HCT116 (cell line): Measurements from ENCODE around the gene CLCN4. TPM values are rescaled to one million over a fixed set of nuclear protein-coding genes. Genes with fewer than 3 reads are reported as not detected.

Source experiments
- ATAC-seq: fragments of 200-7000 bp; cut with Tn5 transposase; 2 replicates; pipeline ENCODE4 v1.9.1; 2020; ENCODE audit warnings: mild to moderate bottlenecking, moderate library complexity
- BruUV-seq: library from RNA; stranded (reverse); fragments of 400-500 nt; replicated peaks from 2 replicates; lab custom pipeline; 2021; lab: Mats Ljungman, UMichigan
- CTCF ChIA-PET: fragments of 300-600 bp; sonication (Branson Sonifier 250); formaldehyde crosslinking; loops from one replicate; lab custom pipeline; 2021; ENCODE audit warnings: antibody characterized with exemption; lab: Charles Lee
- POLR2A ChIA-PET: fragments of 300-600, 350-600 bp; sonication (Branson Sonifier 250); formaldehyde crosslinking; loops from one replicate; lab custom pipeline; 2021; ENCODE audit warnings: antibody characterized with exemption; lab: Charles Lee
- RAD21 ChIA-PET, 2 experiments: fragments of 300-600 bp; sonication (Branson Sonifier 250); formaldehyde crosslinking; loops; one replicate each; lab custom pipeline; 2023; ENCODE audit warnings: low total read pairs in 2 of 2; ENCODE audit not compliant: uncharacterized antibody in 2 of 2, unreplicated experiment in 2 of 2, low non-redundant PET in 1 of 2; lab: Charles Lee
- DNase-seq: peaks from one replicate; pipeline ENCODE4 v3.0.0-alpha.2; 2010; ENCODE audit warnings: low read depth, low spot score
- H2AFZ ChIP-seq: fragments of 200-600 bp; shearing (Covaris generic), sonication (generic); 2 replicates; pipeline ENCODE4 v1.6.1; 2017; ENCODE audit warnings: low read depth, mixed run types, mixed read lengths, antibody characterized with exemption, low read length; ENCODE audit not compliant: poor library complexity, severe bottlenecking
- H3K27ac ChIP-seq: 2 replicates; pipeline ENCODE4 v1.5.1; 2012; ENCODE audit warnings: low read depth, low read length
- H3K27me3 ChIP-seq: fragments of 200-600 bp; sonication (generic); 2 replicates; pipeline ENCODE4 v1.6.1; 2016; ENCODE audit warnings: mixed run types, low read length, mixed read lengths; ENCODE audit not compliant: insufficient read depth
- H3K36me3 ChIP-seq, 2 experiments: fragments of 200-500 bp in 1 of 2; fragments of 200-600 bp in 1 of 2; sonication (Bioruptor generic) in 1 of 2; sonication (generic) in 1 of 2; 2 replicates each; pipeline versions ENCODE4 v1.5.1 to v1.6.1; 2014 to 2016; ENCODE audit warnings: low read length in 2 of 2, inconsistent platforms in 1 of 2, mixed read lengths in 1 of 2, mixed run types in 1 of 2; ENCODE audit not compliant: insufficient read depth in 2 of 2, control insufficient read depth in 1 of 2
- H3K4me1 ChIP-seq, 2 experiments: fragments of 200-600 bp in 1 of 2; sonication (generic) in 1 of 2; 2 replicates each; pipeline versions ENCODE4 v1.5.1 to v1.6.1; 2012 to 2017; ENCODE audit warnings: low read length in 2 of 2, inconsistent platforms in 1 of 2, mild to moderate bottlenecking in 1 of 2, mixed read lengths in 1 of 2, mixed run types in 1 of 2, moderate library complexity in 1 of 2; ENCODE audit not compliant: insufficient read depth in 2 of 2, control insufficient read depth in 1 of 2
- H3K4me2 ChIP-seq: fragments of 200-600 bp; sonication (generic); 2 replicates; pipeline ENCODE4 v1.6.1; 2017; ENCODE audit warnings: mixed run types, low read length, mixed read lengths
- H3K4me3 ChIP-seq, 2 experiments: fragments of 200-600 bp in 1 of 2; sonication (generic) in 1 of 2; replicated peaks in 1 of 2; 2 replicates each; pipeline ENCODE4 v1.5.1; 2011 to 2016; ENCODE audit warnings: low read length in 2 of 2, control low read depth in 1 of 2, low read depth in 1 of 2, mild to moderate bottlenecking in 1 of 2, mixed read lengths in 1 of 2, mixed run types in 1 of 2
- H3K79me2 ChIP-seq: fragments of 200-600 bp; sonication (generic); 2 replicates; pipeline ENCODE4 v1.6.1; 2017; ENCODE audit warnings: mild to moderate bottlenecking, mixed run types, low read length, moderate library complexity, mixed read lengths; ENCODE audit not compliant: insufficient read depth
- H3K9ac ChIP-seq: fragments of 200-600 bp; sonication (generic); 2 replicates; pipeline ENCODE4 v1.6.1; 2016; ENCODE audit warnings: low read length, mixed read lengths
- H3K9me2 ChIP-seq: fragments of 200-600 bp; sonication (generic), shearing (Covaris generic); 2 replicates; pipeline ENCODE4 v1.6.1; 2017; ENCODE audit warnings: mixed run types, mild to moderate bottlenecking, moderate library complexity; ENCODE audit not compliant: insufficient read depth
- H3K9me3 ChIP-seq, 2 experiments: fragments of 200-500 bp in 1 of 2; fragments of 200-600 bp in 1 of 2; sonication (Bioruptor generic) in 1 of 2; sonication (generic) in 1 of 2; 2 replicates each; pipeline ENCODE4 v1.6.1; 2014 to 2017; ENCODE audit warnings: low read length in 2 of 2, mixed read lengths in 2 of 2, inconsistent platforms in 1 of 2, low read depth in 1 of 2, mild to moderate bottlenecking in 1 of 2, mixed run types in 1 of 2, moderate library complexity in 1 of 2; ENCODE audit not compliant: control insufficient read depth in 1 of 2, insufficient read depth in 1 of 2
- H4K20me1 ChIP-seq: fragments of 200-600 bp; sonication (generic), shearing (Covaris generic); 2 replicates; pipeline ENCODE4 v1.6.1; 2017; ENCODE audit warnings: mixed run types, mild to moderate bottlenecking, moderate library complexity; ENCODE audit not compliant: insufficient read depth
- CEBPB ChIP-seq: IDR thresholded peaks from 2 replicates; pipeline ENCODE4 v1.6.1; 2012; ENCODE audit warnings: low read depth
- ELF1 ChIP-seq: IDR thresholded peaks from 2 replicates; pipeline ENCODE4 v1.6.1; 2012; ENCODE audit warnings: low read depth, borderline replicate concordance
- EZH2 ChIP-seq: fragments of 200-600 bp; sonication (generic); IDR thresholded peaks from 2 replicates; pipeline ENCODE4 v1.6.1; 2017; ENCODE audit warnings: antibody characterized with exemption, mixed run types
- EZH2phosphoT487 ChIP-seq: fragments of 200-600 bp; IDR thresholded peaks from 2 replicates; pipeline ENCODE4 v1.6.1; 2018; ENCODE audit warnings: antibody characterized with exemption, borderline replicate concordance
- FOSL1 ChIP-seq: IDR thresholded peaks from 2 replicates; pipeline ENCODE4 v1.6.1; 2012; ENCODE audit warnings: low read depth
- POLR2A ChIP-seq: IDR thresholded peaks from 2 replicates; pipeline ENCODE4 v1.7.0; 2011; ENCODE audit warnings: borderline replicate concordance; ENCODE audit not compliant: insufficient read depth, insufficient read length; ENCODE audit errors: extremely low read depth
- POLR2AphosphoS5 ChIP-seq: IDR thresholded peaks from 2 replicates; pipeline ENCODE4 v1.6.1; 2011; ENCODE audit warnings: mild to moderate bottlenecking, low read depth, low read length, moderate library complexity
- RAD21 ChIP-seq: IDR thresholded peaks from 2 replicates; pipeline ENCODE4 v1.6.1; 2012; ENCODE audit warnings: low read depth, mild to moderate bottlenecking
- SIN3A ChIP-seq: IDR thresholded peaks from 2 replicates; pipeline ENCODE4 v1.6.1; 2012; ENCODE audit warnings: low read depth
- SP1 ChIP-seq: IDR thresholded peaks from 2 replicates; pipeline ENCODE4 v1.6.1; 2012; ENCODE audit warnings: low read depth
- SRF ChIP-seq: IDR thresholded peaks from 2 replicates; pipeline ENCODE4 v1.6.1; 2012; ENCODE audit warnings: low read depth
- TCF7L2 ChIP-seq: IDR thresholded peaks from 2 replicates; pipeline ENCODE4 v1.7.0; 2011; ENCODE audit warnings: borderline replicate concordance, inconsistent platforms; ENCODE audit not compliant: insufficient read depth, insufficient read length; ENCODE audit errors: extremely low read depth
- intact Hi-C: fragments of 100-400 bp; cut with micrococcal nuclease; formaldehyde crosslinking; loops from 2 replicates; pipeline ENCODE4 v1.10.0; 2022
- total RNA-seq: library from RNA; stranded (reverse); gene quantifications from one replicate; pipeline ENCODE4 v1.2.1, GENCODE V29; 2021; ENCODE audit not compliant: unreplicated experiment
- TF ChIP-seq, protein P1 (sequence below): IDR thresholded peaks from 2 replicates; pipeline ENCODE4 v1.6.1; 2011; ENCODE audit warnings: mild to moderate bottlenecking, low read length, moderate library complexity; ENCODE audit not compliant: insufficient replicate concordance; ENCODE audit errors: extremely low read depth
- TF ChIP-seq, protein P2 (sequence below): IDR thresholded peaks from 2 replicates; pipeline ENCODE4 v1.6.1; 2012; ENCODE audit warnings: low read depth
- TF ChIP-seq, protein P3 (sequence below), 3 experiments: fragments of 200-600 bp in 1 of 3; sonication (generic) in 1 of 3; IDR thresholded peaks in 2 of 3; conservative IDR thresholded peaks in 1 of 3; 2 replicates each; pipeline ENCODE4 v1.5.1; 2012 to 2017; ENCODE audit warnings: low read depth in 2 of 3, low read length in 2 of 3, antibody characterized with exemption in 1 of 3, borderline replicate concordance in 1 of 3, control low read depth in 1 of 3, mild to moderate bottlenecking in 1 of 3, mixed read lengths in 1 of 3, mixed run types in 1 of 3, moderate library complexity in 1 of 3; ENCODE audit not compliant: insufficient read depth in 1 of 3
- TF ChIP-seq, protein P4 (sequence below): IDR thresholded peaks from 2 replicates; pipeline ENCODE4 v1.6.1; 2012

Gene CLCN4
- total RNA-seq, 1 experiment from 2014 or later: 3.1 TPM

DNA sequence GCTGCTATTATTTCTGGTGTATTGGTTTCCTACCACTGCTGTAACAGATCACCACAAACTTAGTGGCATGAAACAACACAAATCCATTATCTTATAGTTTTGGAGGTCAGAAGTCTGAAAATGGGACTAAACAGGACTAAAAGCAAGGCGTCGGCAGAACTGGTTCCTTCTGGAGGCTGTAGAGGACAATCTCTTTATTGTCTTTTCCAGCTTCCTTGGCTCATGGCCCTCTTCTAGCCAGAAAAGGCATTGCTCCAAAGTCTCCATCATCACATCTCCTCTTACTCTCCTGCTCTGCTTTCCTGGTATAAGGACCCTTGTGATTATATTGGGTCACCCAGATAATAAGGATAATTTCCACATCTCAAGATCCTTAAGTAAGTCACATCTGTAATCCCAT lies 121.9 kb downstream of the CLCN4 start:
- Histone ChIP-seq H3K4me2 (no peak overlapping the region), H2AFZ (no peak overlapping the region), H3K27ac (no peak overlapping the region), H3K4me1 (no peaks in the 10 kb centered on the region), H3K9me2 (no peaks in the 10 kb centered on the region), H3K36me3 (no peaks in the 10 kb centered on the region), H3K4me3 (no peak overlapping the region), H4K20me1 (no peaks in the 10 kb centered on the region), H3K9me3 (no peaks in the 10 kb centered on the region), H3K9ac (no peak overlapping the region), H3K27me3 (no peaks in the 10 kb centered on the region), H3K79me2 (no peaks in the 10 kb centered on the region)
- POLR2A ChIA-PET: no interaction called here
- no peak for ATAC-seq
- CTCF ChIA-PET: no interaction called here
- BruUV-seq: no TSS peak
- intact Hi-C loops: no loop called here
- RAD21 ChIA-PET: no interaction called here
- no peak for DNase-seq
- TF ChIP-seq RAD21 (no peak), TCF7L2 (no peak), EZH2phosphoT487 (no peak), SIN3A (no peak), CEBPB (no peak), SP1 (no peak), EZH2 (no peak), SRF (no peak), POLR2A (no peak), POLR2AphosphoS5 (no peak), FOSL1 (no peak), ELF1 (no peak)
- TF ChIP-seq, protein P1, sequence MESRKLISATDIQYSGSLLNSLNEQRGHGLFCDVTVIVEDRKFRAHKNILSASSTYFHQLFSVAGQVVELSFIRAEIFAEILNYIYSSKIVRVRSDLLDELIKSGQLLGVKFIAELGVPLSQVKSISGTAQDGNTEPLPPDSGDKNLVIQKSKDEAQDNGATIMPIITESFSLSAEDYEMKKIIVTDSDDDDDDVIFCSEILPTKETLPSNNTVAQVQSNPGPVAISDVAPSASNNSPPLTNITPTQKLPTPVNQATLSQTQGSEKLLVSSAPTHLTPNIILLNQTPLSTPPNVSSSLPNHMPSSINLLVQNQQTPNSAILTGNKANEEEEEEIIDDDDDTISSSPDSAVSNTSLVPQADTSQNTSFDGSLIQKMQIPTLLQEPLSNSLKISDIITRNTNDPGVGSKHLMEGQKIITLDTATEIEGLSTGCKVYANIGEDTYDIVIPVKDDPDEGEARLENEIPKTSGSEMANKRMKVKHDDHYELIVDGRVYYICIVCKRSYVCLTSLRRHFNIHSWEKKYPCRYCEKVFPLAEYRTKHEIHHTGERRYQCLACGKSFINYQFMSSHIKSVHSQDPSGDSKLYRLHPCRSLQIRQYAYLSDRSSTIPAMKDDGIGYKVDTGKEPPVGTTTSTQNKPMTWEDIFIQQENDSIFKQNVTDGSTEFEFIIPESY: no peak
- TF ChIP-seq, protein P2, sequence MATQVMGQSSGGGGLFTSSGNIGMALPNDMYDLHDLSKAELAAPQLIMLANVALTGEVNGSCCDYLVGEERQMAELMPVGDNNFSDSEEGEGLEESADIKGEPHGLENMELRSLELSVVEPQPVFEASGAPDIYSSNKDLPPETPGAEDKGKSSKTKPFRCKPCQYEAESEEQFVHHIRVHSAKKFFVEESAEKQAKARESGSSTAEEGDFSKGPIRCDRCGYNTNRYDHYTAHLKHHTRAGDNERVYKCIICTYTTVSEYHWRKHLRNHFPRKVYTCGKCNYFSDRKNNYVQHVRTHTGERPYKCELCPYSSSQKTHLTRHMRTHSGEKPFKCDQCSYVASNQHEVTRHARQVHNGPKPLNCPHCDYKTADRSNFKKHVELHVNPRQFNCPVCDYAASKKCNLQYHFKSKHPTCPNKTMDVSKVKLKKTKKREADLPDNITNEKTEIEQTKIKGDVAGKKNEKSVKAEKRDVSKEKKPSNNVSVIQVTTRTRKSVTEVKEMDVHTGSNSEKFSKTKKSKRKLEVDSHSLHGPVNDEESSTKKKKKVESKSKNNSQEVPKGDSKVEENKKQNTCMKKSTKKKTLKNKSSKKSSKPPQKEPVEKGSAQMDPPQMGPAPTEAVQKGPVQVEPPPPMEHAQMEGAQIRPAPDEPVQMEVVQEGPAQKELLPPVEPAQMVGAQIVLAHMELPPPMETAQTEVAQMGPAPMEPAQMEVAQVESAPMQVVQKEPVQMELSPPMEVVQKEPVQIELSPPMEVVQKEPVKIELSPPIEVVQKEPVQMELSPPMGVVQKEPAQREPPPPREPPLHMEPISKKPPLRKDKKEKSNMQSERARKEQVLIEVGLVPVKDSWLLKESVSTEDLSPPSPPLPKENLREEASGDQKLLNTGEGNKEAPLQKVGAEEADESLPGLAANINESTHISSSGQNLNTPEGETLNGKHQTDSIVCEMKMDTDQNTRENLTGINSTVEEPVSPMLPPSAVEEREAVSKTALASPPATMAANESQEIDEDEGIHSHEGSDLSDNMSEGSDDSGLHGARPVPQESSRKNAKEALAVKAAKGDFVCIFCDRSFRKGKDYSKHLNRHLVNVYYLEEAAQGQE: no peak
- TF ChIP-seq, protein P3, sequence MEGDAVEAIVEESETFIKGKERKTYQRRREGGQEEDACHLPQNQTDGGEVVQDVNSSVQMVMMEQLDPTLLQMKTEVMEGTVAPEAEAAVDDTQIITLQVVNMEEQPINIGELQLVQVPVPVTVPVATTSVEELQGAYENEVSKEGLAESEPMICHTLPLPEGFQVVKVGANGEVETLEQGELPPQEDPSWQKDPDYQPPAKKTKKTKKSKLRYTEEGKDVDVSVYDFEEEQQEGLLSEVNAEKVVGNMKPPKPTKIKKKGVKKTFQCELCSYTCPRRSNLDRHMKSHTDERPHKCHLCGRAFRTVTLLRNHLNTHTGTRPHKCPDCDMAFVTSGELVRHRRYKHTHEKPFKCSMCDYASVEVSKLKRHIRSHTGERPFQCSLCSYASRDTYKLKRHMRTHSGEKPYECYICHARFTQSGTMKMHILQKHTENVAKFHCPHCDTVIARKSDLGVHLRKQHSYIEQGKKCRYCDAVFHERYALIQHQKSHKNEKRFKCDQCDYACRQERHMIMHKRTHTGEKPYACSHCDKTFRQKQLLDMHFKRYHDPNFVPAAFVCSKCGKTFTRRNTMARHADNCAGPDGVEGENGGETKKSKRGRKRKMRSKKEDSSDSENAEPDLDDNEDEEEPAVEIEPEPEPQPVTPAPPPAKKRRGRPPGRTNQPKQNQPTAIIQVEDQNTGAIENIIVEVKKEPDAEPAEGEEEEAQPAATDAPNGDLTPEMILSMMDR (IDR thresholded peaks at IDR 0.05 in 2 of 3, conservative IDR thresholded peaks at IDR 0.05 in 1 of 3; ENCODE audit: borderline replicate concordance in 1 of 3, insufficient read depth in 1 of 3, low read depth in 2 of 3, low read length in 2 of 3): no peak
- TF ChIP-seq, protein P4, sequence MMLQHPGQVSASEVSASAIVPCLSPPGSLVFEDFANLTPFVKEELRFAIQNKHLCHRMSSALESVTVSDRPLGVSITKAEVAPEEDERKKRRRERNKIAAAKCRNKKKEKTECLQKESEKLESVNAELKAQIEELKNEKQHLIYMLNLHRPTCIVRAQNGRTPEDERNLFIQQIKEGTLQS: no peak
